Astrocyte of the cerebellum (primary cell): Measurements from ENCODE around the gene FBXW9.
"Not testable (repeated sequence)": the region's sequence is repeated elsewhere in the genome, so short reads cannot be mapped to it uniquely, and the experiment has no call there.

Experiments
- DNase-seq: peaks from one replicate; pipeline ENCODE4 v3.0.0-alpha.2; 2011; ENCODE audit warnings: low read depth
- H3K4me3 ChIP-seq: 2 replicates; pipeline ENCODE4 v1.5.1; 2011; ENCODE audit warnings: mild to moderate bottlenecking, low read depth, low read length, moderate library complexity
- in situ Hi-C: cut with HindIII; loops from 2 replicates; pipeline ENCODE4 v1.10.0; 2017; ENCODE audit warnings: low sequenced_read_pairs
- TF ChIP-seq, protein P1 (sequence below): IDR thresholded peaks from 2 replicates; pipeline ENCODE4 v1.5.1; 2012; ENCODE audit warnings: low read length, low read depth, moderate library complexity, mild to moderate bottlenecking; ENCODE audit errors: missing control alignments

The FBXW9 gene

DNA sequence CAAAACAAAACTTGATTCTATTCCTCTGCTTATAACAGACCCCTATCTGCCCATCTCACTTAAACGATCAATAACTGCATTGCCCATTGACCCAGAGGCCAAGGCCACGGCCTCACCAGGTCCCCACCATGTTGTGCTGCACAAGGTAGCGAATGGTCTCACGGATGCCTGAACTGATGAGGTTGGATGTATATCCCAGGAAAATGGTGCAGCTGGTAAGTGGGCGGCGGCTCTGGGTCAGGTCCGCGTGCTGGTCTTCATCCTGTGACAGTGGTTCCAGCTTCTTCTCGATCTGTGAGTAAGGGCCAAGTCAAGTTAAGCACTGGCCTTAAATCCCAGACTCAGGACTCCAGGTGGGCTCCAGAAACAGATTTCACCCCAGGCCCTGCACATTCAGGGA is 16.4 kb downstream of the FBXW9 start:
- in situ Hi-C loops: no loop called here
- no peak overlapping the region for H3K4me3 ChIP-seq
- TF ChIP-seq, protein P1, sequence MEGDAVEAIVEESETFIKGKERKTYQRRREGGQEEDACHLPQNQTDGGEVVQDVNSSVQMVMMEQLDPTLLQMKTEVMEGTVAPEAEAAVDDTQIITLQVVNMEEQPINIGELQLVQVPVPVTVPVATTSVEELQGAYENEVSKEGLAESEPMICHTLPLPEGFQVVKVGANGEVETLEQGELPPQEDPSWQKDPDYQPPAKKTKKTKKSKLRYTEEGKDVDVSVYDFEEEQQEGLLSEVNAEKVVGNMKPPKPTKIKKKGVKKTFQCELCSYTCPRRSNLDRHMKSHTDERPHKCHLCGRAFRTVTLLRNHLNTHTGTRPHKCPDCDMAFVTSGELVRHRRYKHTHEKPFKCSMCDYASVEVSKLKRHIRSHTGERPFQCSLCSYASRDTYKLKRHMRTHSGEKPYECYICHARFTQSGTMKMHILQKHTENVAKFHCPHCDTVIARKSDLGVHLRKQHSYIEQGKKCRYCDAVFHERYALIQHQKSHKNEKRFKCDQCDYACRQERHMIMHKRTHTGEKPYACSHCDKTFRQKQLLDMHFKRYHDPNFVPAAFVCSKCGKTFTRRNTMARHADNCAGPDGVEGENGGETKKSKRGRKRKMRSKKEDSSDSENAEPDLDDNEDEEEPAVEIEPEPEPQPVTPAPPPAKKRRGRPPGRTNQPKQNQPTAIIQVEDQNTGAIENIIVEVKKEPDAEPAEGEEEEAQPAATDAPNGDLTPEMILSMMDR: no peak
- no peak for DNase-seq

DNA sequence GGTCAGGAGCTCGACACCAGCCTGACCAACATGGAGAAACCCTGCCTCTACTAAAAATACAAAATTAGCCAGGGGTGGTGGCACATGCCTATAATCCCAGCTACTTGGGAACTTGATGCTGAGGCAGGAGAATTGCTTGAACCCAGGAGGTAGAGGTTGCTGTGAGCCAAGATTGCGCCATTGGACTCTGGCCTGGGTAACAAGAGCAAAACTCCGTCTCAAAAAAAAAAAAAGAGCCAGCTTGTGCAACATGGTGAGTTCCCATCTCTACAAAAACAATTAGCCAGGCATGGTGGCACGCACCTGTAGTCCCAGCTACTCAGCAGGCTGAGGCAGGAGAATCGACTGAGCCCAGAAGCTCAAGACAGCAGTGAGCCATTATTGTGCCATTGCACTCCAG is 18.4 kb downstream of the FBXW9 start:
- H3K4me3 ChIP-seq, DNase-seq, in situ Hi-C loops: not testable (repeated sequence)

DNA sequence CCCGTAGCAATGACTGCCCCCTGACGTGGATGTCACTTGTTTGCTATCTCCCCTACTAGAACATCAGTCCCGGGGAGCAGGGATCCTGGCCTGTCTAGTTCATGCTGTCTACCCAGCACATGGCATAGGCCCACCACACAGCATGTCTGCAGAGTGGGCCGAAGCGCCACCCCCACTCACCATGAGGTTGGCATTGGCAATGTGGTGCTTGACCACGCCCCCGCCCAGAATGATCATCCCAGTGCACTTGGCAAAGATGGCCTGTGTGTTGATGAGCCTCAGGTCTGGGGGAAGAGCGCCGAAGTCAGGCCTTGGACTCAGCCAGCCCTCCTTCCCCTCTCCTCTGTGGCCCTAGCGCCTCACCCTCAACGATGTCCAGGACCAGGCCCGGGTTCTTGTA is 19.5 kb downstream of the FBXW9 start:
- in situ Hi-C loops: no loop called here

DNA sequence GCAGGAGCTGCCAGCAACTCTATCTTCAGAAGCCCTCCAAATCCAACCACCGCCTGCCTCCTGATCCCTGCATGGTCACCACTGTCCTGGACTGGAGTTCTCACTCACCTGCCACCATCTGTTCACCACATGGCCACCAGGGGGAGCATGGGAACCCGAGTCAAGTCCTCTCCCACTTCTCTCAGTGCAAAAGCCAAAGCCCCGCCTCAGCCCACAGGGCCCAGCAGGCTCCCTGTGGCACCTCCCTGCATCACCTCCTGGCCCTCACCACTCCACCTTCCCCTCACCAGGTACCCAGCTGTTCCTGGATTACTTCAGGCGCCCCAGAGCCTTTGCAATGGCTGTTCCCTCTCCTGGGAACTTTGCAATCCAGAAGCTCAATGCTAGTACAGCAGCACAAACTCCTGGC is 20.0 kb downstream of the FBXW9 start:
- in situ Hi-C loops: no loop called here
- TF ChIP-seq, protein P1: peak; percentile 92
- no peak overlapping the region for H3K4me3 ChIP-seq
- DNase-seq: peak; percentile 60

More for the DNA sequence above, 19.5 kb downstream of the FBXW9 start:
- H3K4me3 ChIP-seq: no peak overlapping the region
- no peak for DNase-seq
- TF ChIP-seq, protein P1: no peak

- H3K4me3 ChIP-seq: no peak overlapping the region
- TF ChIP-seq, protein P1: no peak
- in situ Hi-C loops: no loop called here
- no peak for DNase-seq
Observed at GRCh38 chr19:12675940-12676339, 20.5 kb downstream of the FBXW9 start.

DNA sequence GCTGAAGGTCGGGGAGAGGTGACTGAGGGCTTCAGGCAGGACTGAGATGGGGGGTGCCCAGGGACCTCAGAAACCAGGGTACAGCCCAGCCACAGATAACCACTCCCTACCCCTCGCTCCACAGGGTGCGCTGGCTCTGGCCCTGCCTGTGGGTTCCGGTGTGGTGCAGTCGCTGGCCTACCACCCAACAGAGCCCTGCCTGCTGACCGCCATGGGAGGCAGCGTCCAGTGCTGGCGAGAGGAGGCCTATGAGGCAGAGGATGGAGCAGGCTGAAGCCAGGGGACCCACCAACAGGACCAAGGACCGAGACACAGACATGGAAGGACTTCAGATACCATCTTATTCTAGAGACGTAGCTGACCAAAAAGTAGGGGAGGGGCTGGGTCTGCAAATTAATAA is 21.0 kb downstream of the FBXW9 start:
- TF ChIP-seq, protein P1: no peak
- H3K4me3 ChIP-seq: no peak overlapping the region
- no peak for DNase-seq
- in situ Hi-C loops: no loop called here

DNA sequence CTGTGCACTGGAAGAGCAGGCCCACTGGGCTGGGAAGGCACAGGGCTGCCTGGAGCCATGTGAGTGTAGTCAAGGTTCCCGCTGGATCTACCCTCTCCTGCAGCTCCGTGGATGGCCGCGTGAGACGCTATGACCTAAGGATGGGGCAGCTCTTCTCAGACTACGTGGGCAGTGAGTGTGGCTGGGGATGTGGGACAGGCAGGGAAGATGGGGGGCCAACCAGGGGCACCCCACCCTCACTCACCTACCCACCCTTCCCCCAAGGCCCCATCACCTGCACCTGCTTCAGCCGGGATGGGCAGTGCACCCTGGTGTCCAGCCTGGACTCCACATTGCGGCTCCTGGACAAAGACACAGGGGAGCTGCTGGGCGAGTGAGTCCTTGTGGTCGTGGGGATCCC is 23.7 kb downstream of the FBXW9 start:
- in situ Hi-C loops: no loop called here
- TF ChIP-seq, protein P1: no peak
- no peak overlapping the region for H3K4me3 ChIP-seq
- DNase-seq: no peak
